ENCODE results near the gene MYPN.
"Not testable (repeated sequence)": the region's sequence is repeated elsewhere in the genome, so short reads cannot be mapped to it uniquely, and the experiment has no call there.

MYPN gene

GRCh38 chr10:68176797-68177196 is 67.5 kb downstream of the MYPN start:
- DNase-seq (ENCODE audit: low spot score) = no peak

- DNase-seq (ENCODE audit: low spot score) = no peak
These were observed 69.3 kb downstream of the MYPN start for GRCh38 chr10:68178592-68178991.

- no peak for DNase-seq (ENCODE audit: low spot score)
These were observed 69.7 kb downstream of the MYPN start for GRCh38 chr10:68179016-68179415.

- DNase-seq (ENCODE audit: low spot score) = no peak
These were observed 71.2 kb downstream of the MYPN start for GRCh38 chr10:68180490-68180889.

GRCh38 chr10:68184546-68184945 is 75.3 kb downstream of the MYPN start:
- DNase-seq (ENCODE audit: low spot score) = no peak

GRCh38 chr10:68185085-68185484 is 75.8 kb downstream of the MYPN start:
- no peak for DNase-seq (ENCODE audit: low spot score)

GRCh38 chr10:68188835-68189234 is 79.5 kb downstream of the MYPN start:
- DNase-seq (ENCODE audit: low spot score) = no peak

- peak; percentile 14 for DNase-seq (ENCODE audit: low spot score)
These were observed 82.8 kb downstream of the MYPN start for GRCh38 chr10:68192113-68192512.

GRCh38 chr10:68194290-68194689 is 85.0 kb downstream of the MYPN start:
- no peak for DNase-seq (ENCODE audit: low spot score)

GRCh38 chr10:68195776-68196175 is 86.5 kb downstream of the MYPN start:
- not testable (repeated sequence) for DNase-seq (ENCODE audit: low spot score)

GRCh38 chr10:68196701-68197100 is 87.4 kb downstream of the MYPN start:
- DNase-seq (ENCODE audit: low spot score) = no peak

- DNase-seq (ENCODE audit: low spot score) = peak; percentile 85
These were observed 93.7 kb downstream of the MYPN start for GRCh38 chr10:68202960-68203353.

GRCh38 chr10:68208424-68209042 is 99.2 kb downstream of the MYPN start:
- DNase-seq (ENCODE audit: low spot score) = peak; percentile 84

- no peak for DNase-seq (ENCODE audit: low spot score)
These were observed 102.4 kb downstream of the MYPN start for GRCh38 chr10:68211669-68212068.

- DNase-seq (ENCODE audit: low spot score) = peak; percentile 52
These were observed 103.5 kb downstream of the MYPN start for GRCh38 chr10:68212721-68213352.

- no peak for DNase-seq (ENCODE audit: low spot score)
These were observed 109.5 kb downstream of the MYPN start for GRCh38 chr10:68218786-68219185.

GRCh38 chr10:68221196-68221595 is 111.9 kb downstream of the MYPN start:
- no peak for DNase-seq (ENCODE audit: low spot score)

GRCh38 chr10:68222391-68222790 is 113.1 kb downstream of the MYPN start:
- no peak for DNase-seq (ENCODE audit: low spot score)

- peak; percentile 33 for DNase-seq (ENCODE audit: low spot score)
These were observed 114.4 kb downstream of the MYPN start for GRCh38 chr10:68223535-68224165.

- no peak for DNase-seq (ENCODE audit: low spot score)
These were observed 115.5 kb downstream of the MYPN start for GRCh38 chr10:68224810-68225209.

GRCh38 chr10:68230268-68230667 is 121.0 kb downstream of the MYPN start:
- no peak for DNase-seq (ENCODE audit: low spot score)

- peak; percentile 85 for DNase-seq (ENCODE audit: low spot score)
These were observed 122.0 kb downstream of the MYPN start for GRCh38 chr10:68231106-68231816.

GRCh38 chr10:68231817-68232251 is 122.5 kb downstream of the MYPN start, which contains the start of gene ATOH7:
ATOH7 (minus strand) TSS chr10:68232113; CDS start chr10:68231677, 436 bp downstream.
- DNase-seq (ENCODE audit: low spot score) = no peak
